Left ventricle myocardium inferior (tissue), 1 donor: ENCODE data around the gene SEC63. TPM values are rescaled to one million over a fixed set of nuclear protein-coding genes. Genes with fewer than 3 reads are reported as not detected.
A peak's percentile ranks its signal among the peaks of the same experiment; 100 is the strongest.
"Not testable (repeated sequence)": the region's sequence is repeated elsewhere in the genome, so short reads cannot be mapped to it uniquely, and the experiment has no call there.

Experiments used
- DNase-seq: peaks from one replicate; pipeline ENCODE4 v3.0.0-alpha.2; 2020
- H3K27ac ChIP-seq: fragments of 200-600 bp; replicated peaks from 2 replicates; pipeline ENCODE4 v1.8.0; 2021
- H3K27me3 ChIP-seq: fragments of 200-600 bp; 2 replicates; pipeline ENCODE4 v1.8.0; 2021; ENCODE audit warnings: low read depth
- H3K36me3 ChIP-seq: fragments of 200-600 bp; 2 replicates; pipeline ENCODE4 v1.8.0; 2021
- H3K4me1 ChIP-seq: fragments of 200-600 bp; 2 replicates; pipeline ENCODE4 v1.8.0; 2021
- H3K4me3 ChIP-seq: fragments of 200-600 bp; 2 replicates; pipeline ENCODE4 v1.8.0; 2021; ENCODE audit warnings: mild to moderate bottlenecking, moderate library complexity
- H3K9me3 ChIP-seq: fragments of 200-600 bp; replicated peaks from 2 replicates; pipeline ENCODE4 v1.8.0; 2021
- intact Hi-C: fragments of 100-400 bp; cut with micrococcal nuclease; formaldehyde crosslinking; loops from one replicate; pipeline ENCODE4 v1.11.0; 2022
- total RNA-seq: library from RNA; stranded (reverse); fragmentation: NEBNext Ultra II Directional; extraction: Animal tissue kit (Norgen Biotek cat#: 25700); gene quantifications from one replicate; pipeline ENCODE4 v1.2.1, GENCODE V29; 2021
- TF ChIP-seq, protein P1 (sequence below): fragments of 200-600 bp; IDR thresholded peaks from 2 replicates; pipeline ENCODE4 v1.8.0; 2021; ENCODE audit warnings: antibody characterized with exemption, mild to moderate bottlenecking, borderline replicate concordance
- donor health status: DM: no; HTN: yes; CAD: no; lungs with severe emphysema.

Gene SEC63
- total RNA-seq, 1 donor from 2014 or later: 55.0 TPM

DNA sequence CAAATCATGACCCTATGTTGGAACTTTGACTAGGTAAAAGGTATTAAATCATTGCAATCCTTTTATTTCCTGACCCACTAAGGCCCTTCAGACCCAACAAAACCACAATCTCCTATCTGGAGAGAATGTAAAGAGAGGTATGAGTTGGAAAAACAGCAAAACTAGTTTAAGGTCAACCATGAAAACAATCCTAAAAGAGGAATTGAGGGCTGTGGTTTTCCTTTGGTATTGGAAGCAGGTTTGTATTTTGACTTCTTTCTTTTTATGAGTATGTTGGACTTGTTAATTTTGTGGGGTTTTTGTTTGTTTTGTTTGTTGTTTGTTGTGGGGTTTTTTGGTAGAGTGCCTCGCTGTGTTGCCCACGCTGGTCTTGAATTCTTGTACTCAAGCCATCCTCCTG, 4.7 kb upstream of the SEC63 start:
- DNase-seq: no peak
- intact Hi-C loops: no loop called here
- H3K4me1 ChIP-seq: peaks cover 8% of the 10 kb centered on the region
- H3K36me3 ChIP-seq: no peaks in the 10 kb centered on the region
- H3K27ac ChIP-seq: no peak overlapping the region
- TF ChIP-seq, protein P1, sequence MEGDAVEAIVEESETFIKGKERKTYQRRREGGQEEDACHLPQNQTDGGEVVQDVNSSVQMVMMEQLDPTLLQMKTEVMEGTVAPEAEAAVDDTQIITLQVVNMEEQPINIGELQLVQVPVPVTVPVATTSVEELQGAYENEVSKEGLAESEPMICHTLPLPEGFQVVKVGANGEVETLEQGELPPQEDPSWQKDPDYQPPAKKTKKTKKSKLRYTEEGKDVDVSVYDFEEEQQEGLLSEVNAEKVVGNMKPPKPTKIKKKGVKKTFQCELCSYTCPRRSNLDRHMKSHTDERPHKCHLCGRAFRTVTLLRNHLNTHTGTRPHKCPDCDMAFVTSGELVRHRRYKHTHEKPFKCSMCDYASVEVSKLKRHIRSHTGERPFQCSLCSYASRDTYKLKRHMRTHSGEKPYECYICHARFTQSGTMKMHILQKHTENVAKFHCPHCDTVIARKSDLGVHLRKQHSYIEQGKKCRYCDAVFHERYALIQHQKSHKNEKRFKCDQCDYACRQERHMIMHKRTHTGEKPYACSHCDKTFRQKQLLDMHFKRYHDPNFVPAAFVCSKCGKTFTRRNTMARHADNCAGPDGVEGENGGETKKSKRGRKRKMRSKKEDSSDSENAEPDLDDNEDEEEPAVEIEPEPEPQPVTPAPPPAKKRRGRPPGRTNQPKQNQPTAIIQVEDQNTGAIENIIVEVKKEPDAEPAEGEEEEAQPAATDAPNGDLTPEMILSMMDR: no peak
- no peaks in the 10 kb centered on the region for H3K27me3 ChIP-seq
- H3K9me3 ChIP-seq: no peaks in the 10 kb centered on the region
- H3K4me3 ChIP-seq: no peak overlapping the region

DNA sequence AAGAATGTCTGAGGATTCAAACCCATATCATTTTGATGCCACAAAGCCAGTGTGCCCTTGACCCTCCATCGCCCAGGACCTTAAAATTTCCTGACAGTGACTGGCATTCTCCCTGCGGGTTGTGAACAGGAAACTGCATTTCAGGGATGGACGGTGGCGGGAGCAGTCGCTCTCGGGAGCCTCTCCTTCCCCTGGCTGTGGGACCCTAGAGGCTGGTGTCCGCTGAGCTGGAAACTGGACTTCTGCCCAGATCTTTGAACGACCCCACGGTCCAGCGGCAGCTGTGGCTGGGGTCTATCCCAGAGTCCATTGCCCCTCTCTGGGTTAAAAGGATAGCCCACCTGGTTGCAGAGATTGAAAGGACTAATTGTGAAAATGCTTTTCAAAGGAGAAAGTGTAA, 1.4 kb upstream of the SEC63 start:
- H3K4me1 ChIP-seq: peaks cover 40% of the 10 kb centered on the region
- intact Hi-C loops: no loop called here
- H3K4me3 ChIP-seq: no peak overlapping the region
- no peak overlapping the region for H3K27ac ChIP-seq
- H3K27me3 ChIP-seq: no peaks in the 10 kb centered on the region
- H3K9me3 ChIP-seq: no peaks in the 10 kb centered on the region
- TF ChIP-seq, protein P1: no peak
- no peaks in the 10 kb centered on the region for H3K36me3 ChIP-seq
- no peak for DNase-seq

DNA sequence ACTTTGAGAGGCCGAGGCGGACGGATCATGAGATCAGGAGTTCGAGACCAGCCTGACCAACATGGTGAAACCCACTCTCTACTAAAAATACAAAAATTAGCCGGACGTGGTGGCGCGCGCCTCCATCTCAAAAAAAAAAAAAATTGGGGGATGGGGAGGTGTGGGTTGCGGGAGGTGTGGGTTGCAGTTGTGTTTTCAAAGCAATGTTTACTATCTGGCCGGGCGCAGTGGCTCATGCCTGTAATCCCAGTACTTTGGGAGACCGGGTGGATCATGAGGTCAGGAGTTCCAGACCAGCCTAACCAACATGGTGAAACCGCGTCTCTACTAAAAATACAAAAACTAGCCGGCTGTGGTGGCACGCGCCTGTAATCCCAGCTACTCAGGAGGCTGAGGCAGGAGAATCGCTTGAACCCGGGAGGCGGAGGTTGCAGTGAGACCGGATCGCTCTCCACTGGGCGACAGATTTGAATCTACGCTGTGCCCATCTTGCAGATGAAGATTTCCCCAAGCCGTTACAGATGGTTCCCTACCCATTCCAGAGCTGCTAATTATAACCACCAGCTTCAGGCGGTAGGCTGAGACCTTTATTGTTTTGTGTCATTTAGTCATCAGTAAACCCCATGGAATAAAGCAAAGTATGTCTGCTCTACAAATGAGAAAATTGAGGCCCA, 818 bp upstream of the SEC63 start:
- Histone ChIP-seq H3K4me1 (peaks cover 42% of the 10 kb centered on the region), H3K4me3 (peak overlapping the region; percentile 88), H3K27ac (peak overlapping the region; percentile 95)
- intact Hi-C loops, DNase-seq, H3K9me3 ChIP-seq, H3K36me3 ChIP-seq, H3K27me3 ChIP-seq: not testable (repeated sequence)

DNA sequence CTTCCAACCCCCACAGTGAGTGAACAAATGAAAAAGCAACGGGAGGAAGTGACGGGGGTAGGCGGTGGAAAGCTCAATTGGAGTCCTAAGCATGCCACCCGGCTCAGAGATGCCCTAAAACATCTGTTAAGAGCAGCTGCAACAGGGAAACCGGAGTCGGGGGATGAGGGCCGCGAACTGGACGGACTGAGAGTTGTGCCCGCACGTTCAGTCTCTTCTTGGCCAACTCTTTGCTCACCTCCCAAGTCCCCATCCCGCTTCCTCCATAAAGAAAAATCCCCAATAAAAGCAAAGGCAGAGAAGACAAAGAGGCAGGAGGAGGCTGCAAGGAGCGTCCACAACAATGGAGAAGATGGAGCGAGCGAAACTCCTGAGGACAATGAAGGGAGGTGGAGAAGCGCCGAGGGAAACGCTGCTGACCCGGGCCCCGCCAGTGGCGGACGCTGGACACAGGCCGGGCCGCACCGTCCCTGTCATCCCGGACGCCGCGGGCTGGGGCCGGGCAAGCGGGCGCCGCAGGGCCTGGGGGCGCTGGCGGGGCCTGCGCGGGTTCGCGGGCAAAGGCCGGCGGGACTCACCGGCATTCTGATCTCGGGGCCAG, 600 bp downstream of the SEC63 start:
- no peaks in the 10 kb centered on the region for H3K9me3 ChIP-seq
- H3K4me1 ChIP-seq: peaks cover 53% of the 10 kb centered on the region
- no peaks in the 10 kb centered on the region for H3K36me3 ChIP-seq
- H3K4me3 ChIP-seq: peak overlapping the region; percentile 88
- H3K27ac ChIP-seq: peak overlapping the region; percentile 95
- TF ChIP-seq, protein P1: no peak
- intact Hi-C loops: no loop called here
- peak; percentile 37 for DNase-seq
- H3K27me3 ChIP-seq: no peaks in the 10 kb centered on the region

DNA sequence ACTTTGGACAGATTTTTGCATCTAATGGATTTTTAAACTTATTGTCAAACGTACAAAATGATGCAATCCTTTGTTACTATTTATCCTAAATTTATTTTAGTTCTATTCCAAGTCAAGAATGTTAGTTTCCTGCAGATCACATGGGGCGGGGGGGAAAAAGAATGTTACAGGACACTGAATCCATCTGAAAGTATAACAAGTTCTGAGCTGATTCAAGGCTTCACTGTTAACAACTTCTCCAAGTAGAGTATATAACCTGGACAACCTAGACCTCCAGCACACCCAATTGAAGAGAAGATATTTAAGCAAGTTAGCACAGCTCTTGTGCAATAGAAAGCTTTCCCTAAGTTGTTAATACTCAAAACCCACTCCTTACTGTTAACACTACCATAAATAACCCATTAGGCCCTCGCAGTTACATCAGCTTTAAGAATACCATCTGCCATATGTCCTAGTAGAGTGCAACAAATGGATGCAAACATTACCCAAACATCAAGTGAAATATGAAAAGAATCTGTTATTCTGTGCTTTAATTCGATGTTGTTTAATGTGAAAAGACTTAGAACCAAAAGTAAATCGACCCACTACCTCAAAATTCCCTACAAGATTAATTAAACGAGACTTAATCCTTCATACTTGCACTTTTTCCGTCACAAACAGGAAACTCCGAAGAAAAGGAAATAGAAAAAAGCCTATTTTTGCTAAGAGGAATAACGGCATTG, 1.3 kb downstream of the SEC63 start:
- Histone ChIP-seq H3K4me3 (peak overlapping the region; percentile 88), H3K27me3 (no peaks in the 10 kb centered on the region), H3K9me3 (no peaks in the 10 kb centered on the region), H3K27ac (peak overlapping the region; percentile 95), H3K4me1 (peaks cover 59% of the 10 kb centered on the region), H3K36me3 (no peaks in the 10 kb centered on the region)
- TF ChIP-seq, protein P1: no peak
- DNase-seq: no peak
- intact Hi-C loops: no loop called here

DNA sequence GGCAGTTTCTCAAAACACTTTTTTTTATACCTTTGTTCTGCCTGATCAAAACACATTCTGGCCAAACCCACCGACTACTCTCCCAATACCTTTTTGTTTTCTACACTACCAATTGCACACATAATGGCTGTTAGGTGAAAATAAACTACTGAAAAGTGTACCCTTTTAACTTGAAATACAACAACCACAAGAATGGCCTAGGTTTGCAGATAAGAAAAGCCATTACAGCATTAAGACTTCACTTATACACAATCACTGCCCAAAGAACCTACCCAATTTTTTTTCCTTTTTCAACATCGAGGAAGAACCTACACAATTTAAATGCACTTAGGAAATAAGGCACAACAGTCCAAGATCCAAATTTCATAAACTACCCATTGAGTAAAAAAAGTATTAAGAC, 1.8 kb downstream of the SEC63 start:
- H3K27ac ChIP-seq: no peak overlapping the region
- H3K4me3 ChIP-seq: peak overlapping the region; percentile 88
- peaks cover 64% of the 10 kb centered on the region for H3K4me1 ChIP-seq
- no peak for DNase-seq
- intact Hi-C loops: no loop called here
- TF ChIP-seq, protein P1: no peak
- H3K27me3 ChIP-seq: no peaks in the 10 kb centered on the region
- H3K9me3 ChIP-seq: no peaks in the 10 kb centered on the region
- H3K36me3 ChIP-seq: no peaks in the 10 kb centered on the region

DNA sequence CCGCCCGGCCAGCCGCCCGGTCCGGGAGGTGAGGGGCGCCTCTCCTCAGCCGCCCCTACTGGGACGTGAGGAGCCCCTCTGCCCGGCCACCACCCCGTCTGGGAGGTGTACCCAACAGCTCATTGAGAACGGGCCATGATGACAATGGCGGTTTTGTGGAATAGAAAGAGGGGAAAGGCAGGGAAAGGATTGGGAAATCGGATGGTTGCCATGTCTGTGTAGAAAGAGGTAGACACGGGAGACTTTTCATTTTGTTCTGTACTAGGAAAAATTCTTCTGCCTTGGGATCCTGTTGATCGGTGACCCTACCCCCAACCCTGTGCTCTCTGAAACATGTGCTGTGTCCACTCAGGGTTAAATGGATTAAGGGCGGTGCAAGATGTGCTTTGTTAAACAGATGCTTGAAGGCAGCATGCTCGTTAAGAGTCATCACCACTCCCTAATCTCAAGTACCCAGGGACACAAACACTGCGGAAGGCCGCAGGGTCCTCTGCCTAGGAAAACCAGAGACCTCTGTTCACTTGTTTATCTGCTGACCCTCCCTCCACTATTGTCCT, 4.1 kb downstream of the SEC63 start:
- H3K9me3 ChIP-seq, intact Hi-C loops, H3K27ac ChIP-seq: not testable (repeated sequence)

More for the DNA sequence above, 4.1 kb downstream of the SEC63 start:
- not testable (repeated sequence) for H3K36me3 ChIP-seq, H3K4me3 ChIP-seq, H3K27me3 ChIP-seq, DNase-seq
- peaks cover 83% of the 10 kb centered on the region for H3K4me1 ChIP-seq
